Embryonic facial prominence (tissue), 1 donor: ENCODE measurements around the gene PELO.
"Not testable (repeated sequence)": the region's sequence is repeated elsewhere in the genome, so short reads cannot be mapped to it uniquely, and the experiment has no call there.

Experiments used
- DNase-seq: peaks from one replicate; pipeline ENCODE4 v3.0.0-alpha.2; 2016; ENCODE audit errors: extremely low spot score

The PELO gene

GRCh38 chr5:52787600-52788504 is at the start of gene PELO, which contains the start of gene ITGA1:
Gene PELO (plus strand): TSS chr5:52787916. CDS start chr5:52800395, 12,479 bp downstream.
Gene ITGA1 (plus strand): TSS chr5:52787916. CDS start chr5:52788354, 438 bp downstream.
- DNase-seq = no peak

- no peak for DNase-seq
Measured at GRCh38 chr5:52738095-52738506, 49.6 kb upstream of the PELO start.

GRCh38 chr5:52740007-52740406 is 47.7 kb upstream of the PELO start:
- no peak for DNase-seq

DNA sequence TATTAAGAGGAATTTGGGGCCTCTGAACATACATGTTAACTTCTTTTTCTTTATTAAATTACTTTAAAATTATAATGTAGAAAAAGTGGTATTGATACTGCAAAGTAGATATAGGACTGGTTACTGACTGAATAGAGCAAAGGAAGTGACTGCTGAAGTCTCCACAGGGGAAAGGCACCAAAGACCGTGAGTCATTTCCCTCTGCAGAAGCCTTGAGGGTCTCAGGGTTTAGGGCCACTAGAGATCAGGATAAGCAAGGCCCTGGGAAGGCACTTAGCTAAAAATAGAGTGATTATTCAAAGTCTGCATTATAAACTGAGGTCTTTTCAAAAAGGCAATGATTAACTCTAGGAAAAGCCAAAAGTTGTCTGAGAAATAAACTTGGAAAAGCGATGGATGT is 44.7 kb upstream of the PELO start:
- DNase-seq = no peak

GRCh38 chr5:52743529-52743928 is 44.2 kb upstream of the PELO start:
- DNase-seq = no peak

DNA sequence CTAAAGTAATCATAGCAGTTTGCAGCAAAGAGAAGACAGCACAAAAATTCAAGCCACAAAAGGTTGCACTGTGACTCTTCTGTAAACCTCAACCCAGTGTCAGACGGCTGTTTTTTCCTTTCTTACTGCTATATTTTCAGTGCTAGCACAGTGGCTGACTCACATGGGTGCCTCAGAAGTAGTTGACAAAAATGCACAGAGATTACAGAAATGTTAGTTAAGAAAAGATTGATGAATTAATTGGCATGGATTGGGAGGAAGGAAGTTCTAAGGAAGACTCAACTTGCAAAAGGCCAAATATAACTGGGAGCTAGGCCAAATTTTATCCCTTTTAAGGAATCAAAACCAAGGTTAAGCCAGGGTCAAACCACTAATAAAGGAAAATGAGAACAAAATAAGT is 43.7 kb upstream of the PELO start:
- DNase-seq = no peak

DNA sequence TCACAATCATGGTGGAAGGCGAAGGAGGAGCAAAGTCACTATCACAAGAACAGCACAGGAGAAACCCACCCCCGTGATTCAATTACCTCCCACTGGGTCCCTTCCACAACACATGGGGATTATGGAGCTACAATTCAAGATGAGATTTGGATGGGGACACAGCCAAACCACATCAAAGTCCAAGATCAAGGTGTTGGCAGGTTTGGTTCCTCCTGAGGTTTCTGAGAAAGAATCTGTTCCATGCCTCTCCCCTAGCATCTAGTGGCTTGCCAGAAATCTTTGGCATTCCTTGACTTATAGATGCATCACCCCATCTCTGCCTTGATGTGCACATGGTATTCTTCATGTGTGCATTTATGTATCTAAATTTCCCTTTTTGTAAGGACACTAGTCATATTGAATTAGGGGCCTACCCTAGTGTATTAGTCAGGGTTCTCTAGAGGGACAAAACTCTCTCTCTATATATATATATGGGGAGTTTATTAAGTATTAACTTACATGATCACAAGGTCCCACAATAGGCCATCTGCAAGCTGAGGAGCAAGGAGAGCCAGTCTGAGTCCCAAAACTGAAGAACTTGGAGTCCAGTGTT is 42.8 kb upstream of the PELO start:
- not testable (repeated sequence) for DNase-seq

- DNase-seq = no peak
Measured at GRCh38 chr5:52746539-52746938, 41.2 kb upstream of the PELO start.

DNA sequence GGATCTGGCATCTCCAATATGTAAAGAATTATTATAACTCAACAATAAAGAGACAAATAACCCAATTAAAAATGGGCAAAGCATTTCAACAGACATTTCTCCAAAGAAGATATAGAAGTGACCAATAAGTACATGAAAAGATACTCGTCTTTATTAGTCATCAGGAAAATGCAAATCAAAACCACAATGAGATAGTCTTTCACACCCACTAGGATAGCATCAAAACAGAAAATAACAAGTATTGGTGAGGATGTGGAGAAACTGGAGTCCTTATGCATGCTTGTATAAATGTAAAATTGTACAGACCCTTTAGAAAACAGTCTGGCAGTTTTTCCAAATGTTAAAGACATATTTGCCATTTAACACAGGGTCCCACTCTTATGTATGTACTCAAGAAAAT is 39.1 kb upstream of the PELO start:
- DNase-seq = no peak

- no peak for DNase-seq
Measured at GRCh38 chr5:52749666-52750065, 38.0 kb upstream of the PELO start.

DNA sequence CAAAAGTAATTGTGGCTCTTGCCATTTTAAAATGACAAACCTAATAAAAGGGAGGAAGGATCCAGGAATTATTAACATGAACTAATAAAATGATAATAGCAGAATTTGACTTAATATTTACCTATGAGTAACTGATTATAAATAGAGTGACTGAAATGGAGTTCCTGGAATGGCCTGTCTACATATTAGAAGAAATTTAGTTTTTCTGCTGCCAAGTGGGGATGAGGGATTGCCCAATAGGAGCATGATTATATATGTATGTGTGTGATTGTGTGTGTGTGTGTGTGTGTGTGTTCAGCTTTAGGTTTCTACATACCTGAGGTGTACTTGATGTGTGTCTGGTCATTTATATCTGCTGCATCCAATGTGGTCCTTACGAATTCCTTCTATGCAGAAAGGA is 36.6 kb upstream of the PELO start:
- DNase-seq = no peak

DNA sequence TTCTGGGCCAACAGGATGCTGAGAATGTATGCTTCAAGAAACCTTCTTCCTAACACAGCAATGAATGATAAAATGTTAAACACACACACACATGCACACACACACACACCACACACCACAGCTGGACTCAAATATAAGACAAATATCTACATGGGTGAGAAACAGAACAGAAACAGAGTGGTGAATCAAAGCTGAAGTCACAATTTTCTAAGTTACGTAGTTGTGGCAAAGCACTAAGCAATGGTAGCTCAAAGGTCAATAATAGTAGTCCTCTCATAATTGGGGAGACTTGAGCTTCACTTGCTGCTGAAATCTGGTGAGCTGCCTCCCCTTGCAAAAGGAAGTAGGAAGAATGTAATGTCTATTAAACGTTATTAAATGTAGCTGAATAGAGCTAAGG is 33.7 kb upstream of the PELO start:
- DNase-seq = no peak

DNA sequence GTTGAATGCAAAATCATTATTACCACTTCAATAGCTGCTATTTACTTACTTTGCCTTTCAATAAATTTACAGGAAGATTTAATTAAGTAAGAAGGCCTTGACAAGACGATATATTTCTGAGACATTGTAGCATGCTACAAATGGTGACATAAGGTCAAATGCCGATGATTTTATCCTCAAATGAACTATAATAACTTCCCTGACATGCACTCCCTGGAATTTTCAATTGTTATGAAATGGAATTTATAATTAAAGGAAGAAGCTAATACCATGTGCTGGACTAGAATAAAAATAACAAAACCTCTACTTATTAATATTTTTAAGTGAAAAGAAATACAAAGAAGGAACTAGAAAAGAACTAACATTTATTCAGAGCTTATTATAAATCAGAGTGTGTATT is 30.2 kb upstream of the PELO start:
- DNase-seq = no peak

- DNase-seq = no peak
Measured at GRCh38 chr5:52758014-52758413, 29.7 kb upstream of the PELO start.

DNA sequence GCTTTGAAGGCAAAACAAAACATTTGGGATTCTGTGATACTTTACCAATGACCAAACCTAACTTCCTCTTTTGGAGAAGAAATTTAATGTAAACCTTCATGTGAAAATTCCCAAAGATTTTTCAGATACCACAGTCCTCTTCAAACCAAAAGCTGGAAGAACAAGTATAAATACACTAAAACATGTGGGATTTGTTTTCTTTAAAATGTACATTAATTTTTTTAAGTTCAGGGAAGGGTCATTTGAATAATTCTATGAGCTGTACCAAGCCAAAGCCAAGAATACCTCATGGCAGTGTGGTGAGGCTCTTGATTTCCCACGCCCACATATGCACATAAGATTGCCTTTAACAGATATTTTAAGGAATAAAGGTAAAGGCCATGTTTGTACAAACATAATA is 28.4 kb upstream of the PELO start:
- DNase-seq = no peak

- DNase-seq = no peak
Measured at GRCh38 chr5:52760695-52761366, 26.9 kb upstream of the PELO start.

GRCh38 chr5:52767217-52767743 is 20.4 kb upstream of the PELO start:
- DNase-seq = no peak

DNA sequence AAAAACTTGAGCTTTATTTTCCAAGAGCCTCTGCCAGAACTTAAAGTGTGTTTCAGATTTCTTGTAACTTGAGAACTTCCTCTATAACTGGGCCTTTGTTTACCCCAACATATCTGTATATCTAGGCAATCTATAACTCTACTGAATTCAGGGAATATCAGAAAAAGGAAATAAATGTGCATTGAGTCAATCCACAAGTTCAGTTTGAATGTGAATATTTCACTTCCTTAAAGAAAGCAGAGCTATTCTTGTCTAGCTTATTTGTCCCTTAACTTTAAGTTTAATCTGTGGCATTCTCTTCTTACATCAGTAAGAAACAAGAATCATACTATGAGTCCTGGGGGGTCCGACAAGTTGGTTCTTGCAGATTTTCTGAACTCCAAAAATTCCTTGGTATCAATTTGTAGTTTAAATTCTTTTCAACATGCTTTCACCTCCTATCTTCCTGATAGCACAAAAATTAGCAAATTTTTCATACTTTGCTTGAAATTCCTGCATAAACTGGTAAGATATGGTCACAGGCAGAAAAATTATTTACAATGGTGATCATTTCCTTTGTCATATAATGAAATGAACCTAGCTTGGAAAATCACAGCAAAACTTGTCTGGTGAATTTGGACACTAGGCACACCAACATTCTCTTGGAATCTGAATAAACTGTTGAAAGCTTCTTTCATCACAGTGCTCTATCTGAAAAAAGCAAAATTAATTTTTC is 19.8 kb upstream of the PELO start:
- no peak for DNase-seq

GRCh38 chr5:52769061-52769460 is 18.7 kb upstream of the PELO start:
- no peak for DNase-seq

DNA sequence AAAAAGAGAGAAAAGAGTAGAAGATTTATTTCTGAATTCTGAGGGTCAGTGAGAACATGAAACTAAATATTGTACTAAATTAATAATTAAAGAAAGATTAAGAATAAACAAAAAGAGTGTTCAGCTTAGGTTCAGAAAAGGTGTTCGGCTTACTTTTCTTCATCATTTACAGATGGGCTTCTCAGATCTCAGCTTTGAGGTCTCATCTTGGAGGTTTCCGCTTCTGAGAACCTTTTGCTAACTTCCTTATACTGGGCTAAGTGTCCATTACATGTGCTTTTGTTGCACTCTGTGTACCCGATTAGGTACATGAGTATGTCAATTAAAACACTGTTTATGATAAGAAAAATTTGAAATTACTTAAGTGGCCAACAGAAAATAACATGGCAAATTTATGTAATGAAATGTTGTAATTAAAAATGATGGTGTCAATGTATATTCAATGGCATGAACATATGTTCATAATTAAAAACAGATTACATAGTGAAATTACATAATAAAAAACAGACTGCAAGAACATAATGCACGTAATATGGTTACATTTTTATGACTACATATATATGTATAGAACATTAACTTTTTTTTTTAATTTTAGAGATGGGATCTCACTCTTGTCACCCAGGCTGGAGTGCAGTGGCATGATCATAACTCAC is 17.3 kb upstream of the PELO start:
- no peak for DNase-seq

- no peak for DNase-seq
Measured at GRCh38 chr5:52771343-52772039, 16.2 kb upstream of the PELO start.
